GM23338 (cell line): ENCODE results near the gene CHRDL1. TPM values are rescaled to one million over a fixed set of nuclear protein-coding genes. Genes with fewer than 3 reads are reported as not detected.

Source experiments
- ATAC-seq: fragments of 200-7000 bp; cut with Tn5 transposase; 3 replicates; pipeline ENCODE4 v1.9.1; 2020
- DNase-seq: peaks from one replicate; pipeline ENCODE4 v3.0.0-alpha.2; 2015; ENCODE audit warnings: low spot score
- H2AFZ ChIP-seq: fragments of 200-600 bp; sonication (generic); 2 replicates; pipeline ENCODE4 v1.8.0; 2016; ENCODE audit warnings: antibody characterized with exemption, mild to moderate bottlenecking, moderate library complexity
- H3F3A ChIP-seq: fragments of 200-600 bp; sonication (generic); replicated peaks from 2 replicates; pipeline ENCODE4 v1.8.0; 2017; ENCODE audit warnings: antibody characterized with exemption, mixed run types, low read depth
- H3K27ac ChIP-seq: fragments of 200-600 bp; sonication (generic); 2 replicates; pipeline ENCODE4 v1.6.1; 2016; ENCODE audit warnings: low read depth
- H3K27me3 ChIP-seq: fragments of 200-600 bp; sonication (generic); 2 replicates; pipeline ENCODE4 v1.8.0; 2016; ENCODE audit warnings: mild to moderate bottlenecking, mixed run types, moderate library complexity; ENCODE audit not compliant: insufficient read depth
- H3K36me3 ChIP-seq: fragments of 200-600 bp; sonication (generic); 2 replicates; pipeline ENCODE4 v1.8.0; 2016; ENCODE audit warnings: mild to moderate bottlenecking; ENCODE audit not compliant: insufficient read depth
- H3K4me1 ChIP-seq: fragments of 200-600 bp; sonication (generic); 2 replicates; pipeline ENCODE4 v1.8.0; 2016; ENCODE audit warnings: mild to moderate bottlenecking, moderate library complexity; ENCODE audit not compliant: insufficient read depth
- H3K4me2 ChIP-seq: fragments of 200-600 bp; sonication (generic); 2 replicates; pipeline ENCODE4 v1.7.1; 2017; ENCODE audit warnings: mixed run types
- H3K4me3 ChIP-seq: fragments of 200-600 bp; sonication (generic); 2 replicates; pipeline ENCODE4 v1.6.1; 2016; ENCODE audit warnings: mixed run types
- H3K79me2 ChIP-seq: fragments of 200-600 bp; sonication (generic); replicated peaks from 2 replicates; pipeline ENCODE4 v1.8.0; 2017; ENCODE audit warnings: mild to moderate bottlenecking; ENCODE audit not compliant: insufficient read depth
- H3K9me2 ChIP-seq: fragments of 200-600 bp; sonication (generic); 2 replicates; pipeline ENCODE4 v1.8.0; 2017; ENCODE audit not compliant: insufficient read depth
- H4K20me1 ChIP-seq: fragments of 200-600 bp; sonication (generic); replicated peaks from 2 replicates; pipeline ENCODE4 v1.8.0; 2017; ENCODE audit warnings: mild to moderate bottlenecking; ENCODE audit not compliant: insufficient read depth
- H3K27ac Mint-ChIP-seq: 2 replicates; pipeline ENCODE4 v1.8.0; 2020; ENCODE audit warnings: inconsistent platforms, mild to moderate bottlenecking, moderate library complexity, mixed read lengths
- H3K27me3 Mint-ChIP-seq: 3 replicates; pipeline ENCODE4 v1.8.0; 2022; ENCODE audit warnings: low read depth, mild to moderate bottlenecking, moderate library complexity, mixed read lengths, inconsistent platforms; ENCODE audit not compliant: insufficient read depth, poor library complexity
- H3K36me3 Mint-ChIP-seq: 3 replicates; pipeline ENCODE4 v1.8.0; 2021; ENCODE audit warnings: low read depth, mild to moderate bottlenecking, inconsistent platforms, moderate library complexity, mixed read lengths
- H3K4me1 Mint-ChIP-seq: 3 replicates; pipeline ENCODE4 v1.8.0; 2020; ENCODE audit warnings: mild to moderate bottlenecking, inconsistent platforms, mixed read lengths
- H3K4me3 Mint-ChIP-seq: 3 replicates; pipeline ENCODE4 v1.8.0; 2021; ENCODE audit warnings: moderate library complexity, mild to moderate bottlenecking, inconsistent platforms, mixed read lengths
- H3K9me3 Mint-ChIP-seq: 3 replicates; pipeline ENCODE4 v1.8.0; 2020; ENCODE audit warnings: moderate library complexity, mild to moderate bottlenecking, inconsistent platforms, mixed read lengths
- CREB1 ChIP-seq: fragments of 250-450 bp; sonication (Bioruptor Pico); IDR thresholded peaks from 2 replicates; pipeline ENCODE4 v1.5.0; 2020; ENCODE audit warnings: low read depth, mild to moderate bottlenecking, moderate library complexity
- EZH2 ChIP-seq: fragments of 200-600 bp; sonication (generic); IDR thresholded peaks from one replicate; pipeline ENCODE4 v1.8.0; 2017; ENCODE audit warnings: antibody characterized with exemption, mild to moderate bottlenecking, low read depth; ENCODE audit not compliant: unreplicated experiment
- EZH2phosphoT487 ChIP-seq: fragments of 200-600 bp; sonication (generic); IDR thresholded peaks from one replicate; pipeline ENCODE4 v1.8.1; 2018; ENCODE audit warnings: antibody characterized with exemption; ENCODE audit not compliant: unreplicated experiment
- JUNB ChIP-seq: IDR thresholded peaks from one replicate; pipeline ENCODE4 v1.6.1; 2016; ENCODE audit warnings: antibody characterized with exemption; ENCODE audit not compliant: unreplicated experiment
- POLR2AphosphoS5 ChIP-seq: IDR thresholded peaks from 2 replicates; pipeline ENCODE4 v1.6.1; 2016; ENCODE audit warnings: antibody characterized with exemption, low read depth
- ZNF331 ChIP-seq: fragments of 250-450 bp; sonication (Bioruptor Pico); IDR thresholded peaks from 2 replicates; pipeline ENCODE4 v1.5.0; 2020; ENCODE audit warnings: low read depth, mild to moderate bottlenecking, moderate library complexity
- polyA plus RNA-seq: library from polyadenylated mRNA; unstranded; fragments of >200 nt; fragmentation: Nextera tagmentation; extraction: Ambion mirVana; gene quantifications from 2 replicates; pipeline ENCODE4 v1.2.1, GENCODE V29; 2016
- total RNA-seq: library from RNA; depleted of rRNA; stranded (reverse); fragments of >200 nt; shearing (Covaris generic); gene quantifications from 2 replicates; pipeline ENCODE4 v1.2.3, GENCODE V29; 2014
- TF ChIP-seq, protein P1 (sequence below): fragments of 250-450 bp; sonication (Bioruptor Pico); IDR thresholded peaks from 2 replicates; pipeline ENCODE4 v1.5.0; 2020; ENCODE audit warnings: mild to moderate bottlenecking, moderate library complexity
- TF ChIP-seq, protein P2 (sequence below), 2 experiments: fragments of 200-600 bp in 1 of 2; sonication (generic) in 1 of 2; conservative IDR thresholded peaks; 2 replicates each; pipeline versions ENCODE4 v1.5.1 to v1.6.1; 2016 to 2017; ENCODE audit warnings: antibody characterized with exemption in 2 of 2, low read depth in 2 of 2, mild to moderate bottlenecking in 2 of 2, moderate library complexity in 1 of 2
- TF ChIP-seq, protein P3 (sequence below): IDR thresholded peaks from one replicate; pipeline ENCODE4 v1.6.1; 2018; ENCODE audit warnings: antibody characterized with exemption; ENCODE audit not compliant: unreplicated experiment

Gene CHRDL1
- total and polyA plus RNA-seq, 2 experiments from 2014 or later: 3.6 to 9.8 TPM

DNA sequence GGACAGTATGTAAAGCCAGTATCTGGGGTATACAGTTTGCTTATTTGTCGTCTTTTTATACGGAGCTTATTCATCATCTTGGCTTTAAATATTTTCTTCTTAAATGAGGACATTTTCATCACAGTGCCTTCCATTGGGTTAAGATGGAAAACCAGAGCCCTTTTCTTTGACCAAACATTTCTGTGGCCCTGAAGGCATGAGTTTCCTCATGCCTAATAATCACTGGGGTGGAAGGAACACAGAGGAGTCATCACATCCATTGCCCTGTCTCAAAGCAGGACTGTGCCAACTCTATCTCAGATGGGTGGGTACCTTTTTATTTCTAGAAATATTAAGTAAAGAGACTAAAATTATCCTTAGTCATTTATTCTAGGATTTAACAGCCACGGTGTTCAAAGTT lies 40.0 kb downstream of the CHRDL1 start (continued):
- TF ChIP-seq, protein P1, sequence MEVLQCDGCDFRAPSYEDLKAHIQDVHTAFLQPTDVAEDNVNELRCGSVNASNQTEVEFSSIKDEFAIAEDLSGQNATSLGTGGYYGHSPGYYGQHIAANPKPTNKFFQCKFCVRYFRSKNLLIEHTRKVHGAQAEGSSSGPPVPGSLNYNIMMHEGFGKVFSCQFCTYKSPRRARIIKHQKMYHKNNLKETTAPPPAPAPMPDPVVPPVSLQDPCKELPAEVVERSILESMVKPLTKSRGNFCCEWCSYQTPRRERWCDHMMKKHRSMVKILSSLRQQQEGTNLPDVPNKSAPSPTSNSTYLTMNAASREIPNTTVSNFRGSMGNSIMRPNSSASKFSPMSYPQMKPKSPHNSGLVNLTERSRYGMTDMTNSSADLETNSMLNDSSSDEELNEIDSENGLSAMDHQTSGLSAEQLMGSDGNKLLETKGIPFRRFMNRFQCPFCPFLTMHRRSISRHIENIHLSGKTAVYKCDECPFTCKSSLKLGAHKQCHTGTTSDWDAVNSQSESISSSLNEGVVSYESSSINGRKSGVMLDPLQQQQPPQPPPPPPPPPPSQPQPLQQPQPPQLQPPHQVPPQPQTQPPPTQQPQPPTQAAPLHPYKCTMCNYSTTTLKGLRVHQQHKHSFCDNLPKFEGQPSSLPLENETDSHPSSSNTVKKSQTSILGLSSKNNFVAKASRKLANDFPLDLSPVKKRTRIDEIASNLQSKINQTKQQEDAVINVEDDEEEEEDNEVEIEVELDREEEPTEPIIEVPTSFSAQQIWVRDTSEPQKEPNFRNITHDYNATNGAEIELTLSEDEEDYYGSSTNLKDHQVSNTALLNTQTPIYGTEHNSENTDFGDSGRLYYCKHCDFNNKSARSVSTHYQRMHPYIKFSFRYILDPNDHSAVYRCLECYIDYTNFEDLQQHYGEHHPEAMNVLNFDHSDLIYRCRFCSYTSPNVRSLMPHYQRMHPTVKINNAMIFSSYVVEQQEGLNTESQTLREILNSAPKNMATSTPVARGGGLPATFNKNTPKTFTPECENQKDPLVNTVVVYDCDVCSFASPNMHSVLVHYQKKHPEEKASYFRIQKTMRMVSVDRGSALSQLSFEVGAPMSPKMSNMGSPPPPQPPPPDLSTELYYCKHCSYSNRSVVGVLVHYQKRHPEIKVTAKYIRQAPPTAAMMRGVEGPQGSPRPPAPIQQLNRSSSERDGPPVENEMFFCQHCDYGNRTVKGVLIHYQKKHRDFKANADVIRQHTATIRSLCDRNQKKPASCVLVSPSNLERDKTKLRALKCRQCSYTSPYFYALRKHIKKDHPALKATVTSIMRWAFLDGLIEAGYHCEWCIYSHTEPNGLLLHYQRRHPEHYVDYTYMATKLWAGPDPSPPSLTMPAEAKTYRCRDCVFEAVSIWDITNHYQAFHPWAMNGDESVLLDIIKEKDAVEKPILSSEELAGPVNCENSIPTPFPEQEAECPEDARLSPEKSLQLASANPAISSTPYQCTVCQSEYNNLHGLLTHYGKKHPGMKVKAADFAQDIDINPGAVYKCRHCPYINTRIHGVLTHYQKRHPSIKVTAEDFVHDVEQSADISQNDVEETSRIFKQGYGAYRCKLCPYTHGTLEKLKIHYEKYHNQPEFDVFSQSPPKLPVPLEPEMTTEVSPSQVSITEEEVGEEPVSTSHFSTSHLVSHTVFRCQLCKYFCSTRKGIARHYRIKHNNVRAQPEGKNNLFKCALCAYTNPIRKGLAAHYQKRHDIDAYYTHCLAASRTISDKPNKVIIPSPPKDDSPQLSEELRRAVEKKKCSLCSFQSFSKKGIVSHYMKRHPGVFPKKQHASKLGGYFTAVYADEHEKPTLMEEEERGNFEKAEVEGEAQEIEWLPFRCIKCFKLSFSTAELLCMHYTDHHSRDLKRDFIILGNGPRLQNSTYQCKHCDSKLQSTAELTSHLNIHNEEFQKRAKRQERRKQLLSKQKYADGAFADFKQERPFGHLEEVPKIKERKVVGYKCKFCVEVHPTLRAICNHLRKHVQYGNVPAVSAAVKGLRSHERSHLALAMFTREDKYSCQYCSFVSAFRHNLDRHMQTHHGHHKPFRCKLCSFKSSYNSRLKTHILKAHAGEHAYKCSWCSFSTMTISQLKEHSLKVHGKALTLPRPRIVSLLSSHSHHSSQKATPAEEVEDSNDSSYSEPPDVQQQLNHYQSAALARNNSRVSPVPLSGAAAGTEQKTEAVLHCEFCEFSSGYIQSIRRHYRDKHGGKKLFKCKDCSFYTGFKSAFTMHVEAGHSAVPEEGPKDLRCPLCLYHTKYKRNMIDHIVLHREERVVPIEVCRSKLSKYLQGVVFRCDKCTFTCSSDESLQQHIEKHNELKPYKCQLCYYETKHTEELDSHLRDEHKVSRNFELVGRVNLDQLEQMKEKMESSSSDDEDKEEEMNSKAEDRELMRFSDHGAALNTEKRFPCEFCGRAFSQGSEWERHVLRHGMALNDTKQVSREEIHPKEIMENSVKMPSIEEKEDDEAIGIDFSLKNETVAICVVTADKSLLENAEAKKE (CRISPR knock-in tag): no peak
- TF ChIP-seq CREB1 (CRISPR knock-in tag): no peak
- TF ChIP-seq ZNF331: no peak

DNA sequence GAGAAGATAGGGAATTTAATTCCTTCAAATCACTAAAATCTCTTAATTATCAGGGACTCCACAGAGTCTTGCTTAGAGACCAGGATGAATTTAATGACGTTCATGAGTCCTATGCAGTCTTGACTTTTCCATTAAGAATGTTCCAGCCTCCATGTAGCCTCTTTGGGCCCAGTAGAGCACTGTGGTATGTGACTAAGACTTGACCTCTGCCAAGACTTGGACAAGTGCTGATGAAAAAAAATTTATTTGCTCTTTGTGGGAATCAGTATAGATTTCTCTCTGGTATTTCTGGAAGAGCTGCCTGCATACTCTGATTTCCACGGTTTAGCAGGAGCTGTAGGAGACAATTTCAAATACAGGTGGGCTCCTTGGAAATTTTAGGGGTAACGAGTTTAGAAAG lies 40.6 kb downstream of the CHRDL1 start:
- peaks cover 6% of the 10 kb centered on the region; the same call in 1 of the 3 replicates for H3K4me1 Mint-ChIP-seq
- ATAC-seq: no peak
- H3K27ac Mint-ChIP-seq: no peak overlapping the region
- Histone ChIP-seq H3K4me1 (no peaks in the 10 kb centered on the region), H3K4me3 (no peak overlapping the region), H3K9me2 (no peaks in the 10 kb centered on the region), H3F3A (no peaks in the 10 kb centered on the region), H4K20me1 (no peaks in the 10 kb centered on the region), H2AFZ (no peak overlapping the region), H3K36me3 (no peaks in the 10 kb centered on the region), H3K27ac (no peak overlapping the region), H3K27me3 (no peaks in the 10 kb centered on the region), H3K79me2 (no peaks in the 10 kb centered on the region), H3K4me2 (no peak overlapping the region)
- no peaks in the 10 kb centered on the region for H3K9me3 Mint-ChIP-seq
- no peaks in the 10 kb centered on the region; the same call in 2 of the 3 replicates for H3K36me3 Mint-ChIP-seq
- no peak for DNase-seq
- no peak overlapping the region for H3K4me3 Mint-ChIP-seq
- no peaks in the 10 kb centered on the region for H3K27me3 Mint-ChIP-seq
- TF ChIP-seq EZH2: no peak
- no peak for TF ChIP-seq ZNF331
- no peak for TF ChIP-seq POLR2AphosphoS5
- TF ChIP-seq CREB1 (CRISPR knock-in tag): no peak
- TF ChIP-seq, protein P2, sequence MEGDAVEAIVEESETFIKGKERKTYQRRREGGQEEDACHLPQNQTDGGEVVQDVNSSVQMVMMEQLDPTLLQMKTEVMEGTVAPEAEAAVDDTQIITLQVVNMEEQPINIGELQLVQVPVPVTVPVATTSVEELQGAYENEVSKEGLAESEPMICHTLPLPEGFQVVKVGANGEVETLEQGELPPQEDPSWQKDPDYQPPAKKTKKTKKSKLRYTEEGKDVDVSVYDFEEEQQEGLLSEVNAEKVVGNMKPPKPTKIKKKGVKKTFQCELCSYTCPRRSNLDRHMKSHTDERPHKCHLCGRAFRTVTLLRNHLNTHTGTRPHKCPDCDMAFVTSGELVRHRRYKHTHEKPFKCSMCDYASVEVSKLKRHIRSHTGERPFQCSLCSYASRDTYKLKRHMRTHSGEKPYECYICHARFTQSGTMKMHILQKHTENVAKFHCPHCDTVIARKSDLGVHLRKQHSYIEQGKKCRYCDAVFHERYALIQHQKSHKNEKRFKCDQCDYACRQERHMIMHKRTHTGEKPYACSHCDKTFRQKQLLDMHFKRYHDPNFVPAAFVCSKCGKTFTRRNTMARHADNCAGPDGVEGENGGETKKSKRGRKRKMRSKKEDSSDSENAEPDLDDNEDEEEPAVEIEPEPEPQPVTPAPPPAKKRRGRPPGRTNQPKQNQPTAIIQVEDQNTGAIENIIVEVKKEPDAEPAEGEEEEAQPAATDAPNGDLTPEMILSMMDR (conservative IDR thresholded peaks at IDR 0.05; ENCODE audit: low read depth in 2 of 2): no peak
- no peak for TF ChIP-seq EZH2phosphoT487
- no peak for TF ChIP-seq JUNB
- TF ChIP-seq, protein P3, sequence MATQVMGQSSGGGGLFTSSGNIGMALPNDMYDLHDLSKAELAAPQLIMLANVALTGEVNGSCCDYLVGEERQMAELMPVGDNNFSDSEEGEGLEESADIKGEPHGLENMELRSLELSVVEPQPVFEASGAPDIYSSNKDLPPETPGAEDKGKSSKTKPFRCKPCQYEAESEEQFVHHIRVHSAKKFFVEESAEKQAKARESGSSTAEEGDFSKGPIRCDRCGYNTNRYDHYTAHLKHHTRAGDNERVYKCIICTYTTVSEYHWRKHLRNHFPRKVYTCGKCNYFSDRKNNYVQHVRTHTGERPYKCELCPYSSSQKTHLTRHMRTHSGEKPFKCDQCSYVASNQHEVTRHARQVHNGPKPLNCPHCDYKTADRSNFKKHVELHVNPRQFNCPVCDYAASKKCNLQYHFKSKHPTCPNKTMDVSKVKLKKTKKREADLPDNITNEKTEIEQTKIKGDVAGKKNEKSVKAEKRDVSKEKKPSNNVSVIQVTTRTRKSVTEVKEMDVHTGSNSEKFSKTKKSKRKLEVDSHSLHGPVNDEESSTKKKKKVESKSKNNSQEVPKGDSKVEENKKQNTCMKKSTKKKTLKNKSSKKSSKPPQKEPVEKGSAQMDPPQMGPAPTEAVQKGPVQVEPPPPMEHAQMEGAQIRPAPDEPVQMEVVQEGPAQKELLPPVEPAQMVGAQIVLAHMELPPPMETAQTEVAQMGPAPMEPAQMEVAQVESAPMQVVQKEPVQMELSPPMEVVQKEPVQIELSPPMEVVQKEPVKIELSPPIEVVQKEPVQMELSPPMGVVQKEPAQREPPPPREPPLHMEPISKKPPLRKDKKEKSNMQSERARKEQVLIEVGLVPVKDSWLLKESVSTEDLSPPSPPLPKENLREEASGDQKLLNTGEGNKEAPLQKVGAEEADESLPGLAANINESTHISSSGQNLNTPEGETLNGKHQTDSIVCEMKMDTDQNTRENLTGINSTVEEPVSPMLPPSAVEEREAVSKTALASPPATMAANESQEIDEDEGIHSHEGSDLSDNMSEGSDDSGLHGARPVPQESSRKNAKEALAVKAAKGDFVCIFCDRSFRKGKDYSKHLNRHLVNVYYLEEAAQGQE: no peak
